ENCODE results near the gene MAF. TPM values are rescaled to one million over a fixed set of nuclear protein-coding genes. Genes with fewer than 3 reads are reported as not detected.

MAF gene
- total and polyA plus RNA-seq, 11 donors = 2.8 to 59.0 (median 11.3) TPM

- Histone ChIP-seq H3K27ac (peak overlapping the region; percentile 56 to 92 (median 72)), H3K27me3 (no peaks in the 10 kb centered on the region), H3K36me3 (peaks cover 0 to 13% (median 0%) of the 10 kb centered on the region in 9 donors), H3K4me1 (peaks cover 0 to 40% (median 4%) of the 10 kb centered on the region in 12 donors), H3K4me3 (peak overlapping the region; percentile 44 to 81 (median 66)), H3K9me3 (no peaks in the 10 kb centered on the region)
- peak in 3 of 4 donors; percentile 14 to 40 (median 18) for ATAC-seq
- peak in 1 of 2 donors; percentile 14 for TF ChIP-seq POLR2A (IDR thresholded peaks at IDR 0.05)
- TF ChIP-seq, protein P1, sequence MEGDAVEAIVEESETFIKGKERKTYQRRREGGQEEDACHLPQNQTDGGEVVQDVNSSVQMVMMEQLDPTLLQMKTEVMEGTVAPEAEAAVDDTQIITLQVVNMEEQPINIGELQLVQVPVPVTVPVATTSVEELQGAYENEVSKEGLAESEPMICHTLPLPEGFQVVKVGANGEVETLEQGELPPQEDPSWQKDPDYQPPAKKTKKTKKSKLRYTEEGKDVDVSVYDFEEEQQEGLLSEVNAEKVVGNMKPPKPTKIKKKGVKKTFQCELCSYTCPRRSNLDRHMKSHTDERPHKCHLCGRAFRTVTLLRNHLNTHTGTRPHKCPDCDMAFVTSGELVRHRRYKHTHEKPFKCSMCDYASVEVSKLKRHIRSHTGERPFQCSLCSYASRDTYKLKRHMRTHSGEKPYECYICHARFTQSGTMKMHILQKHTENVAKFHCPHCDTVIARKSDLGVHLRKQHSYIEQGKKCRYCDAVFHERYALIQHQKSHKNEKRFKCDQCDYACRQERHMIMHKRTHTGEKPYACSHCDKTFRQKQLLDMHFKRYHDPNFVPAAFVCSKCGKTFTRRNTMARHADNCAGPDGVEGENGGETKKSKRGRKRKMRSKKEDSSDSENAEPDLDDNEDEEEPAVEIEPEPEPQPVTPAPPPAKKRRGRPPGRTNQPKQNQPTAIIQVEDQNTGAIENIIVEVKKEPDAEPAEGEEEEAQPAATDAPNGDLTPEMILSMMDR (IDR thresholded peaks at IDR 0.05) = peak in 6 of 12 donors; percentile 15 to 41 (median 34)
- DNase-seq = peak; percentile 58 to 82 (median 74)
- intact Hi-C loops (cut with DNase I) = loop anchor here in 3 of 10 donors (10.0 kb wide), 2 partner anchors 674 to 1474 kb away; no protein-coding TSS in a partner anchor
- 2 to 4% (median 3%) methylated on average over 25 to 51 of the region's 51 CpGs for WGBS, 4 donors
Measured at GRCh38 chr16:79598348-79599181, 2.0 kb downstream of the MAF start.

GRCh38 chr16:79598063-79598347, 2.5 kb downstream of the MAF start:
- H3K36me3 ChIP-seq = peaks cover 0 to 18% (median 0%) of the 10 kb centered on the region in 9 donors
- no peak for ATAC-seq
- no peak for DNase-seq
- intact Hi-C loops (cut with DNase I) = loop anchor here in 3 of 10 donors (10.0 kb wide), 2 partner anchors 673 to 1473 kb away; no protein-coding TSS in a partner anchor
- H3K9me3 ChIP-seq = no peaks in the 10 kb centered on the region
- WGBS, 4 donors = 43 to 56% (median 48%) methylated on average over 3 of the region's 3 CpGs
- H3K27ac ChIP-seq = peak overlapping the region in 10 of 12 donors; percentile 36 to 92 (median 74)
- H3K27me3 ChIP-seq = no peaks in the 10 kb centered on the region
- no peak for TF ChIP-seq POLR2A (IDR thresholded peaks at IDR 0.05)
- TF ChIP-seq, protein P1 (IDR thresholded peaks at IDR 0.05) = no peak
- peaks cover 0 to 44% (median 4%) of the 10 kb centered on the region in 12 donors for H3K4me1 ChIP-seq
- H3K4me3 ChIP-seq = peak overlapping the region; percentile 7 to 81 (median 66)

- intact Hi-C loops (cut with DNase I) = loop anchor here in 3 of 10 donors (10.0 kb wide), 2 partner anchors 673 to 1473 kb away; no protein-coding TSS in a partner anchor
- H3K27ac ChIP-seq = peak overlapping the region in 11 of 12 donors; percentile 7 to 92 (median 70)
- 47 to 73% (median 57%) methylated on average over 5 of the region's 5 CpGs for WGBS, 4 donors
Measured at GRCh38 chr16:79597277-79598062, 3.1 kb downstream of the MAF start.

More at GRCh38 chr16:79597277-79598062, 3.1 kb downstream of the MAF start:
- Histone ChIP-seq H3K4me1 (peaks cover 0 to 42% (median 3%) of the 10 kb centered on the region in 12 donors), H3K27me3 (no peaks in the 10 kb centered on the region), H3K9me3 (no peaks in the 10 kb centered on the region), H3K36me3 (peaks cover 0 to 21% (median 0%) of the 10 kb centered on the region in 9 donors), H3K4me3 (peak overlapping the region; percentile 7 to 81 (median 66))
- no peak for ATAC-seq
- TF ChIP-seq POLR2A (IDR thresholded peaks at IDR 0.05) = no peak
- TF ChIP-seq, protein P1 (IDR thresholded peaks at IDR 0.05) = no peak
- DNase-seq = no peak
